HepG2 (cell line): Measurements from ENCODE around the gene NR5A2. TPM values are rescaled to one million over a fixed set of nuclear protein-coding genes. Genes with fewer than 3 reads are reported as not detected.

Experiments used
- ATAC-seq: fragments of 200-7000 bp; cut with Tn5 transposase; 3 replicates; pipeline ENCODE4 v1.9.1; 2020; ENCODE audit warnings: mild to moderate bottlenecking, moderate library complexity
- BruUV-seq: library from RNA; stranded (reverse); fragments of 400-500 nt; replicated peaks from 2 replicates; lab custom pipeline; 2021; lab: Mats Ljungman, UMichigan
- CTCF ChIA-PET: fragments of 300-600 bp; formaldehyde crosslinking; extraction: SDS; loops from one replicate; lab custom pipeline; 2021; ENCODE audit warnings: low total read pairs, inconsistent platforms, low intra/inter-chr PET ratio; lab: Yijun Ruan, JAX
- POLR2A ChIA-PET: fragments of 350-600 bp; sonication (Branson Sonifier 250); formaldehyde crosslinking; loops from one replicate; lab custom pipeline; 2020; ENCODE audit warnings: antibody characterized with exemption, inconsistent platforms; lab: Yijun Ruan, JAX
- DNase-seq: peaks from one replicate; pipeline ENCODE4 v3.0.0-alpha.2; 2015; ENCODE audit warnings: low spot score
- FAIRE-seq: peaks from 3 replicates; lab custom pipeline; 2011; peaks lifted over from hg19 to GRCh38; lab: Jason Lieb, UNC
- H2AFZ ChIP-seq: one replicate; pipeline ENCODE4 v1.6.1; 2011; ENCODE audit warnings: low read length, inconsistent platforms
- H3K27ac ChIP-seq: fragments of 300-600 bp; 3 replicates; pipeline ENCODE4 v1.8.0; 2011; ENCODE audit warnings: mixed run types, mild to moderate bottlenecking, mixed read lengths, low read length, inconsistent platforms; ENCODE audit not compliant: insufficient read depth; ENCODE audit errors: extremely low read length
- H3K27me3 ChIP-seq, 2 experiments: fragments of 200-600 bp in 1 of 2; 2 replicates in 1 of 2; 3 replicates in 1 of 2; pipeline versions ENCODE4 v1.6.0 to v1.8.0; 2011; ENCODE audit warnings: low read length in 2 of 2, mild to moderate bottlenecking in 2 of 2, moderate library complexity in 2 of 2, inconsistent platforms in 1 of 2; ENCODE audit not compliant: insufficient read depth in 2 of 2, control insufficient read depth in 1 of 2
- H3K36me3 ChIP-seq, 2 experiments: fragments of 200-600 bp in 1 of 2; replicated peaks in 1 of 2; 2 replicates in 1 of 2; 3 replicates in 1 of 2; pipeline versions ENCODE4 v1.5.1 to v1.8.0; 2011; ENCODE audit warnings: low read length in 2 of 2, inconsistent platforms in 1 of 2; ENCODE audit not compliant: insufficient read depth in 2 of 2, control insufficient read depth in 1 of 2
- H3K4me1 ChIP-seq: 2 replicates; pipeline ENCODE4 v1.5.1; 2012; ENCODE audit warnings: low read length, inconsistent platforms; ENCODE audit not compliant: insufficient read depth
- H3K4me2 ChIP-seq: 2 replicates; pipeline ENCODE4 v1.6.0; 2011; ENCODE audit warnings: low read depth, low read length, inconsistent platforms
- H3K4me3 ChIP-seq, 3 experiments: fragments of 200-600 bp in 1 of 3; sonication (generic), shearing (Covaris generic) in 1 of 3; replicated peaks in 1 of 3; 2 replicates each; pipeline ENCODE4 v1.5.1; 2011 to 2016; ENCODE audit warnings: low read length in 3 of 3, inconsistent platforms in 2 of 3, low read depth in 2 of 3, mild to moderate bottlenecking in 2 of 3, control low read depth in 1 of 3, mixed read lengths in 1 of 3; ENCODE audit not compliant: insufficient read depth in 1 of 3
- H3K79me2 ChIP-seq: one replicate; pipeline ENCODE4 v1.6.1; 2011; ENCODE audit warnings: low read length, inconsistent platforms; ENCODE audit not compliant: insufficient read depth
- H3K9ac ChIP-seq: 2 replicates; pipeline ENCODE4 v1.6.0; 2011; ENCODE audit warnings: mild to moderate bottlenecking, low read depth, low read length, inconsistent platforms; ENCODE audit not compliant: insufficient read depth
- H3K9me3 ChIP-seq: 2 replicates; pipeline ENCODE4 v1.5.1; 2012; ENCODE audit warnings: mild to moderate bottlenecking, low read length
- H4K20me1 ChIP-seq: 2 replicates; pipeline ENCODE4 v1.6.0; 2011; ENCODE audit warnings: inconsistent platforms, mild to moderate bottlenecking, low read length, moderate library complexity; ENCODE audit not compliant: insufficient read depth
- MAFK ChIP-seq, 2 experiments: IDR thresholded peaks in 1 of 2; conservative IDR thresholded peaks in 1 of 2; 2 replicates each; pipeline ENCODE4 v1.6.1; 2011; ENCODE audit warnings: improper control_type of control experiment in 2 of 2, low read length in 2 of 2
- MEIS2 ChIP-seq: sonication (generic); formaldehyde crosslinking; IDR thresholded peaks from 2 replicates; pipeline ENCODE4 v1.9.0; 2021; ENCODE audit warnings: mild to moderate bottlenecking, missing genetic modification reagents
- NONO ChIP-seq, 2 experiments: fragments of 450-650 bp in 1 of 2; sonication (generic) in 1 of 2; formaldehyde crosslinking in 1 of 2; IDR thresholded peaks in 1 of 2; conservative IDR thresholded peaks in 1 of 2; 2 replicates each; pipeline versions ENCODE4 v1.6.1 to v1.8.0; 2017 to 2022; ENCODE audit warnings: mild to moderate bottlenecking in 1 of 2, missing genetic modification reagents in 1 of 2, moderate library complexity in 1 of 2
- PLRG1 ChIP-seq: fragments of 450-650 bp; conservative IDR thresholded peaks from 2 replicates; pipeline ENCODE4 v1.6.1; 2016
- POLR2AphosphoS2 ChIP-seq: IDR thresholded peaks from 2 replicates; pipeline ENCODE4 v1.6.1; 2011; ENCODE audit warnings: low read depth, low read length, improper control_type of control experiment
- TEAD3 ChIP-seq: optimal IDR thresholded peaks from 2 replicates; pipeline ENCODE3; 2016; ENCODE audit warnings: borderline replicate concordance
- WGBS: methylation state at CpG from one replicate; pipeline ENCODE4 v1.1.6; 2017; ENCODE audit warnings: low lambda C conversion rate; 5-methylcytosine and 5-hydroxymethylcytosine counted together
- in situ Hi-C: cut with HindIII; loops from 2 replicates; pipeline ENCODE4 v1.10.0; 2017; ENCODE audit warnings: low pct_unique_long_range_greater_than_20kb; ENCODE audit not compliant: extremely low pct_ligation_motif_present
- intact Hi-C: fragments of 100-400 bp; cut with micrococcal nuclease; formaldehyde crosslinking; loops from one replicate; pipeline ENCODE4 v1.10.0; 2022; ENCODE audit not compliant: unreplicated experiment
- polyA plus RNA-seq, 8 experiments: library from polyadenylated mRNA; depleted of rRNA in 3 of 8; stranded (reverse) in 7 of 8; unstranded in 1 of 8; fragments of >200 nt; fragmentation: Illumina TruSeq in 4 of 8; extraction: Trizol in 4 of 8; gene quantifications; 2 replicates each; pipeline versions ENCODE4 v1.2.1 to v1.2.3, GENCODE V29; 2011 to 2016; ENCODE audit warnings: low read depth in 4 of 8, missing spikeins in 1 of 8, mixed read lengths in 1 of 8; ENCODE audit not compliant: insufficient read depth in 1 of 8
- total RNA-seq, 5 experiments: library from RNA; depleted of rRNA; stranded (reverse); fragments of >200 nt; fragmentation: Illumina TruSeq; extraction: Trizol; gene quantifications; 2 replicates each; pipeline ENCODE4 v1.2.3, GENCODE V29; 2016; ENCODE audit warnings: low read depth in 1 of 5
- TF ChIP-seq, protein P1 (sequence below): sonication (generic); formaldehyde crosslinking; IDR thresholded peaks from 2 replicates; pipeline ENCODE4 v1.8.1; 2022; ENCODE audit warnings: mild to moderate bottlenecking, missing genetic modification reagents

NR5A2 gene
- total and polyA plus RNA-seq, 2 of the 13 experiments (the other 11 are each of a cell fraction or from before 2014, with no cell fraction given) = 0.24 to 2.8 TPM

DNA sequence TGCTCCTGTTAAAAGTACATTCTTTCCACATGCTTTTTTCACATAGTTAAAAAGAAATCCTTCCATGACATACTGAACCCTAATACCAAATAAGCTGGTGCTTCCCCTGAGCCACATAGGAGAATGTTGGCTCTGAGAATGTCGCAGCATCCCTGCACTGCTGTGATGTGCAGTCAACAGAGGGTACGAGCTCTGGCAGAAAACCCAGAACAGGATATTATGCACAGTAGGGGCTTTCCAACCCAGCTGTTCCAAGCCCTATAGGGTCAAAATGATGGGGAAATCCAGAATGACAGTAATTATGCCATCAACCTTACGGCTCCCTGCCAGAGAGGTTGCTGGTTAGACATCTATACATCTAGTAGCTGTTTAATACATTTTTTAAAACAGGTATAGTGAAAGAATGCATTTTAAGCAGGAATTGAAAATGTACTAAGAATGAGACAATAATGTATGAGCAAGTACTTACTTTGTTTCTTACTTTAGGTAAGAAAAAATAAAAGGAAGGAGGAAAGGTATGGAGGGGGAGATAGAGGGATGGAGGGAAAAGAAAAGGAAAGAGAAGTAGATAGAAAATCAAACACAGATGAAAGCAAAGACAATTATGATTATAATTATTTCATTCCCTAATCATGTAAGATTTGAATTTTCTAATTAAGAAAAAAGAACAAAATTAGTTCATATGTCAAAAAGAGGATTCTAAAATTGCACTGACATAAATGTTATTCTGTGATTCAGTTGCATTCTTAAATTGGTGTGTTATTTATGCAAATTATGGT lies 126.0 kb downstream of the NR5A2 start:
- Histone ChIP-seq H3K9ac (no peak overlapping the region), H3K4me3 (no peak overlapping the region), H4K20me1 (no peaks in the 10 kb centered on the region)
- DNase-seq = no peak
- TF ChIP-seq PLRG1 (no peak), MAFK (conservative IDR thresholded peaks at IDR 0.05 in 1 of 2, IDR thresholded peaks at IDR 0.05 in 1 of 2; ENCODE audit: low read length in 2 of 2) (no peak), TEAD3 (CRISPR knock-in tag) (no peak), NONO (IDR thresholded peaks at IDR 0.05) (no peak), NONO (CRISPR knock-in tag; conservative IDR thresholded peaks at IDR 0.05) (no peak), MEIS2 (CRISPR knock-in tag) (no peak), POLR2AphosphoS2 (no peak)
- TF ChIP-seq, protein P1, sequence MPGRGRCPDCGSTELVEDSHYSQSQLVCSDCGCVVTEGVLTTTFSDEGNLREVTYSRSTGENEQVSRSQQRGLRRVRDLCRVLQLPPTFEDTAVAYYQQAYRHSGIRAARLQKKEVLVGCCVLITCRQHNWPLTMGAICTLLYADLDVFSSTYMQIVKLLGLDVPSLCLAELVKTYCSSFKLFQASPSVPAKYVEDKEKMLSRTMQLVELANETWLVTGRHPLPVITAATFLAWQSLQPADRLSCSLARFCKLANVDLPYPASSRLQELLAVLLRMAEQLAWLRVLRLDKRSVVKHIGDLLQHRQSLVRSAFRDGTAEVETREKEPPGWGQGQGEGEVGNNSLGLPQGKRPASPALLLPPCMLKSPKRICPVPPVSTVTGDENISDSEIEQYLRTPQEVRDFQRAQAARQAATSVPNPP (CRISPR knock-in tag) = no peak
- TF ChIP-seq, all 625 proteins: peak for 0
- no TSS peak for BruUV-seq
- no peak overlapping the region for H2AFZ ChIP-seq
- no peaks in the 10 kb centered on the region for H3K4me1 ChIP-seq
- H3K9me3 ChIP-seq = no peaks in the 10 kb centered on the region
- ChIA-PET POLR2A (no interaction called here), CTCF (no interaction called here)
- WGBS = 57% methylated on average over 3 of the region's 3 CpGs
- H3K36me3 ChIP-seq = no peaks in the 10 kb centered on the region
- no peak for FAIRE-seq
- H3K79me2 ChIP-seq = no peaks in the 10 kb centered on the region
- no peaks in the 10 kb centered on the region for H3K27me3 ChIP-seq
- H3K4me2 ChIP-seq = no peak overlapping the region
- no peak overlapping the region for H3K27ac ChIP-seq
- no peak for ATAC-seq
- intact Hi-C loops = no loop called here
- in situ Hi-C loops = no loop called here
